Measurements from ENCODE around the gene TBC1D10A. TPM values are rescaled to one million over a fixed set of nuclear protein-coding genes. Genes with fewer than 3 reads are reported as not detected.

Gene TBC1D10A
- total RNA-seq, 2 experiments from 2014 or later = 37.9 to 41.6 TPM

- POLR2A ChIA-PET = interaction anchor here (0.6 to 11.5 kb wide), 13 partner anchors 8 to 95 kb away, joined by 3 to 229 read pairs (median 6); partner anchors contain the start of genes CASTOR1, CCDC157 and SF3A1
- no peak for DNase-seq
- Mint-ChIP-seq H3K27me3 (no peaks in the 10 kb centered on the region), H3K9me3 (no peaks in the 10 kb centered on the region), H3K4me1 (peaks cover 55% of the 10 kb centered on the region), H3K27ac (peak overlapping the region; percentile 62), H3K36me3 (ENCODE audit: low read depth) (peaks cover 50% of the 10 kb centered on the region), H3K4me3 (peak overlapping the region; percentile 66)
- CTCF ChIA-PET = interaction anchor here (0.9 to 2.3 kb wide), 4 partner anchors 25 to 220 kb away, joined by 3 to 11 read pairs (median 7); partner anchors contain the start of gene RNF215
Measured at GRCh38 chr22:30327864-30328345, 1.2 kb upstream of the TBC1D10A start.

DNA sequence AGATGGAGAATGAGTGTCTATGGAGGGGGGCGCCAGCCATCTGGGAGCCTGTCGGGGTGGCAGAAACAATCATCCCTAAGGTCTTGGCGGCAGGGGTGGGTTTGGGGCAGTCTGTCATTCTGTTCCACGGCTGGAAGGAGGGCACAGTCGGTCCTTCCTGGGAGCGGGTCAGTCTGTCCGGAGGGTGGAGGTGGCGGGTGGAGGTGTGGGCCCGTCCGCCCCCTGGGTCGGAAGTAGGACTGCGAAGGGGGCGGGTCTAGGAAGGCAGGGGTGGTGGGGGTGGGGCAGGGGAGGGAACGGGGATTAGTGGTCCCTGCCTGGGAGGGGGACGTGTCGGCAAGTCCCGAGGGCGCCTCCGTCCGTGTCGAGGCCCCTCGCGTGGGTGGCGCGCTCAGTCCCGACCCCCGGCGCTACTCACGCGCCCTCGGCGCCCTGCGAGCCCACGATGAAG, 461 bp downstream of the TBC1D10A start:
- Mint-ChIP-seq H3K4me3 (peak overlapping the region; percentile 88), H3K9me3 (no peaks in the 10 kb centered on the region), H3K4me1 (peaks cover 53% of the 10 kb centered on the region), H3K27ac (peak overlapping the region; percentile 74), H3K36me3 (ENCODE audit: low read depth) (peaks cover 51% of the 10 kb centered on the region), H3K27me3 (no peaks in the 10 kb centered on the region)
- DNase-seq = peak; percentile 47
- ChIA-PET CTCF (interaction anchor here (0.7 to 2.3 kb wide), 11 partner anchors 11 to 238 kb away, joined by 3 to 29 read pairs (median 5); partner anchors contain the start of genes CASTOR1, CCDC157, RNF215 and SF3A1), POLR2A (interaction anchor here (0.8 to 11.5 kb wide), 13 partner anchors 9 to 644 kb away, joined by 3 to 229 read pairs (median 6); partner anchors contain the start of genes CASTOR1, CCDC157 and SF3A1)

- H3K27ac Mint-ChIP-seq = peak overlapping the region; percentile 74
- H3K36me3 Mint-ChIP-seq (ENCODE audit: low read depth) = peaks cover 53% of the 10 kb centered on the region
- no peaks in the 10 kb centered on the region for H3K27me3 Mint-ChIP-seq
- DNase-seq = no peak
- peaks cover 55% of the 10 kb centered on the region for H3K4me1 Mint-ChIP-seq
- CTCF ChIA-PET = interaction anchor here (1.8 to 2.3 kb wide), 3 partner anchors 15 to 38 kb away, joined by 5 to 29 read pairs (median 9); partner anchors contain the start of gene CASTOR1
- H3K4me3 Mint-ChIP-seq = peak overlapping the region; percentile 88
- no peaks in the 10 kb centered on the region for H3K9me3 Mint-ChIP-seq
- POLR2A ChIA-PET = interaction anchor here (6.1 to 11.5 kb wide), 3 partner anchors 17 to 36 kb away, joined by 49 to 229 read pairs (median 88); partner anchors contain the start of genes CASTOR1, CCDC157 and SF3A1
Measured at GRCh38 chr22:30325724-30326254, 952 bp downstream of the TBC1D10A start.

DNA sequence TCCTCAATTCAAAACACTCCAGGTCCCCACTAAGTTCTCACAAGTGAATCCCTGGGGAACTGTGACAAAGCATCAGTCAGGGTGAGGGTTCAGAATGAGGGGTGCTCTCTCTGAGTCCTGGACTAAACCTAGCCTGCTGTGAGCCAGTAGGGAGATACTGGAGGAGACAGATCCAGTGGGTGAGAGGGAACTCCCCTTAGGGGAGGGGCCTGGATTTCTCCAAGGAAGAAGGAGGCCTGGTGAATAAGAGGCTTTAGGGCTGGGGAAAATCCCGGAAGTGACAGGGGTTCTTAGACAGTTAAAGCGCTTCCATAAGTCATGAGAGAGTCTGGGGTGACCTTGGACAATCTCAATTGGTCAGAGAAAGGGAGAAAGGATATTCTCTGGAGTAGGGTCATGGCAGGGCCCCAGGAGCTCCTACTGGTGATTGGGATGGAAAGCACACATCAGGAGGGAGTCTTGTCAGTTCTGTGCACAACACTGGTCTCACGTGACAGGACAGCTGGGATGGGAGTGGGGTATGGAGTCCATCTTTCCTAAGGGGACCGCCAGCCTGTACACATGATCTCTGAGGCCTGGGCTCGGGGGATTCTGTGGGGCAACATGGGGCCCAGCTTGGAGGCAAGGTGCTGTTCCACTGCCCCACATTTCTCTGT, 1.5 kb downstream of the TBC1D10A start:
- POLR2A ChIA-PET = interaction anchor here (1.3 to 11.5 kb wide), 5 partner anchors 8 to 36 kb away, joined by 3 to 229 read pairs (median 49); partner anchors contain the start of genes CASTOR1, CCDC157 and SF3A1

DNA sequence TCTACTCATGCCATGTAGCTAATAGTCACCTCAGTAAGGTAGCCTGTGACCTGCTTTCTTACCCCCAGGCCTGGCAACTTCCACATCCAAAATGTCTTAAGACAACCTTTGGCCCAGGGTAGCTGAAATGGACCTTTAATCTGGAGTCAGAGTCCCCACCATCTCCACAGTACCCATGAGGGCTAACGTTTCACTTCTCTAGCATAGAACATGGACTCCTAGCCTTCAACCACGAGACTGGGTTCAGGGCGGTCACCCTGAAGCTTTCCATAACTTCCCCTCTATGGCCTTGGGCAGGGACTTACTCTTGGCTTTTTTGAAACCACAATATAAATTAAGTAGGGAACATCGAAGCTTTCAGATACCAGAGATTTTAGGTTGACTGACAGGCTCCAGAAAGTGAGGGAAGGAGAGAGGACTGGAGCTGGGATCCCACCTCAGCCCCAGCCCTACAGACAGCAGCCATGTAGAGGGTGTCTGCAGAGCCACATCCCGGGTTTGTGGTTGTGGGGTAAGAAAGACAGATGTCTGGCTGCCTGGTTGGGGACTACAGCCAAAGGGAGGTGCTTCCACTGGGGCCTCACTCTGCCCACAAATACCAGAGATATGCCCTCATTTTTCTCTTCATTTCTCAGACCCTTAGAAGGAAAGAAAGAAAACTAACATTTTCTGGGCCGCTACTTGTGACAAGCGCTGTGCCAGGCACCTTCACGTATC, 2.6 kb downstream of the TBC1D10A start:
- Mint-ChIP-seq H3K4me3 (peak overlapping the region; percentile 88), H3K27ac (peak overlapping the region; percentile 74), H3K36me3 (ENCODE audit: low read depth) (peaks cover 60% of the 10 kb centered on the region), H3K9me3 (no peaks in the 10 kb centered on the region), H3K27me3 (no peaks in the 10 kb centered on the region), H3K4me1 (peaks cover 67% of the 10 kb centered on the region)
- ChIA-PET CTCF (interaction anchor here (1.0 to 2.1 kb wide), 6 partner anchors 9 to 63 kb away, joined by 3 to 13 read pairs (median 4); partner anchors contain the start of gene RNF215), POLR2A (interaction anchor here (0.9 to 11.5 kb wide), 6 partner anchors 9 to 35 kb away, joined by 3 to 229 read pairs (median 28); partner anchors contain the start of genes CASTOR1, CCDC157 and SF3A1)
- DNase-seq = peak; percentile 71

More for the DNA sequence above, 1.5 kb downstream of the TBC1D10A start:
- H3K9me3 Mint-ChIP-seq = no peaks in the 10 kb centered on the region
- H3K4me3 Mint-ChIP-seq = peak overlapping the region; percentile 88
- peaks cover 54% of the 10 kb centered on the region for H3K36me3 Mint-ChIP-seq (ENCODE audit: low read depth)
- no peaks in the 10 kb centered on the region for H3K27me3 Mint-ChIP-seq
- H3K27ac Mint-ChIP-seq = peak overlapping the region; percentile 74
- DNase-seq = no peak
- CTCF ChIA-PET = interaction anchor here (1.2 to 2.3 kb wide), 5 partner anchors 10 to 37 kb away, joined by 3 to 13 read pairs (median 5); no protein-coding TSS in a partner anchor
- H3K4me1 Mint-ChIP-seq = peaks cover 58% of the 10 kb centered on the region

- no peak for DNase-seq
- Mint-ChIP-seq H3K27ac (no peak overlapping the region), H3K4me3 (no peak overlapping the region), H3K9me3 (no peaks in the 10 kb centered on the region), H3K27me3 (no peaks in the 10 kb centered on the region), H3K4me1 (peaks cover 73% of the 10 kb centered on the region), H3K36me3 (ENCODE audit: low read depth) (peaks cover 65% of the 10 kb centered on the region)
- ChIA-PET POLR2A (interaction anchor here (0.6 to 11.5 kb wide), 5 partner anchors 10 to 61 kb away, joined by 3 to 229 read pairs (median 7); partner anchors contain the start of gene CASTOR1), CTCF (interaction anchor here (1.0 to 2.1 kb wide), 3 partner anchors 35 to 60 kb away, joined by 3 to 13 read pairs (median 6); no protein-coding TSS in a partner anchor)
Measured at GRCh38 chr22:30323246-30323645, 3.5 kb downstream of the TBC1D10A start.

DNA sequence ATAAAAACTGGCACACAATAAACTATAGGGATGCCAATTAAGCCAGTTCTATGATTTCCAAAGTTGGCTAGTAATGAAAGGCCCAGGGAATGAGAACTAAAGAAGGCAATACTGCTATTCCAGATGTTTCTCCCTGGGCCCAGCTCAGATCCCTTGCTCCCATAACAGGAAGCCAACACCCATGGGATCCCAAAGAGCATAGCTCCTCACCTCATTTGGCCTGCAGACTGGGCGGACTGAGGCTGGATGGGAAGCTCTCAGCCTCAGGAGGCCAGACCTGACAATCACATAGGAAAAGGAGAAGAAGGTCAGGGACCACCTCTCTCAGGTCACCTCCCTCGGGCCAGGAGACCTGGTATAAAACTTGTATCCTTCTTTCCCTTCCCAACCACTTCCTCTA, 5.3 kb downstream of the TBC1D10A start:
- H3K27ac Mint-ChIP-seq = no peak overlapping the region

GRCh38 chr22:30320021-30320556, 6.7 kb downstream of the TBC1D10A start:
- Mint-ChIP-seq H3K4me3 (no peak overlapping the region), H3K4me1 (peaks cover 79% of the 10 kb centered on the region), H3K27me3 (no peaks in the 10 kb centered on the region), H3K36me3 (ENCODE audit: low read depth) (peaks cover 74% of the 10 kb centered on the region), H3K9me3 (no peaks in the 10 kb centered on the region), H3K27ac (no peak overlapping the region)
- ChIA-PET CTCF (no interaction called here), POLR2A (interaction anchor here (0.8 to 11.5 kb wide), 3 partner anchors 8 to 26 kb away, joined by 3 to 229 read pairs (median 3); no protein-coding TSS in a partner anchor)
- DNase-seq = no peak

More for the DNA sequence above, 5.3 kb downstream of the TBC1D10A start:
- peaks cover 70% of the 10 kb centered on the region for H3K36me3 Mint-ChIP-seq (ENCODE audit: low read depth)
- CTCF ChIA-PET = no interaction called here
- no peaks in the 10 kb centered on the region for H3K27me3 Mint-ChIP-seq
- POLR2A ChIA-PET = interaction anchor here (1.0 to 11.5 kb wide), 4 partner anchors 13 to 32 kb away, joined by 3 to 229 read pairs (median 46); partner anchors contain the start of gene CASTOR1
- H3K4me1 Mint-ChIP-seq = peaks cover 77% of the 10 kb centered on the region
- no peak for DNase-seq
- H3K9me3 Mint-ChIP-seq = no peaks in the 10 kb centered on the region
- no peak overlapping the region for H3K4me3 Mint-ChIP-seq

- ChIA-PET POLR2A (interaction anchor here (0.8 to 11.5 kb wide), 5 partner anchors 9 to 28 kb away, joined by 3 to 229 read pairs (median 4); no protein-coding TSS in a partner anchor), CTCF (interaction anchor here (0.6 kb wide), 1 partner anchor 63 kb away, joined by 3 read pairs; no protein-coding TSS in a partner anchor)
- no peaks in the 10 kb centered on the region for H3K27me3 Mint-ChIP-seq
- no peak overlapping the region for H3K4me3 Mint-ChIP-seq
- H3K27ac Mint-ChIP-seq = peak overlapping the region; percentile 29
- no peaks in the 10 kb centered on the region for H3K9me3 Mint-ChIP-seq
- H3K4me1 Mint-ChIP-seq = peaks cover 79% of the 10 kb centered on the region
- peaks cover 73% of the 10 kb centered on the region for H3K36me3 Mint-ChIP-seq (ENCODE audit: low read depth)
- no peak for DNase-seq
Measured at GRCh38 chr22:30318799-30319419, 7.8 kb downstream of the TBC1D10A start.

DNA sequence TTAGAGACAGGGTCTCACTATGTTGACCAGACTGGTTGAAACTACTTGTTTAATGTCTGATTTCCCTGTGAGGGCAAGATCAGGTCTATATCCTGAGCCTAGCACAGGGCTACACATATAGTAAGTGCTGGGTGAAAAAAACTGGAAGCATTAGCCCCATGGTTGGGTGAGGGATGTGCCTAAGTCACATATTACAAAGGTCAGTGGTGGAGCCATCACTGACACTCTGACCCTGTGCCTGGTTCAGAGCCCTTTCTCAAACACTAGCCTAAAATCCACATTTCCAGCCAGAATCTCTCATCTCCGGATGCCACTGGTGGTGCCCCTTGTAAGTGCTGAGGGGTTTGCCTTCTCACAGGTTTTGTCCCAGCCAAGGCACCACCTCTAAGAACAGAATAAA, 9.0 kb downstream of the TBC1D10A start:
- Mint-ChIP-seq H3K27ac (no peak overlapping the region), H3K9me3 (no peaks in the 10 kb centered on the region), H3K36me3 (ENCODE audit: low read depth) (peaks cover 69% of the 10 kb centered on the region), H3K4me3 (no peak overlapping the region), H3K4me1 (peaks cover 79% of the 10 kb centered on the region), H3K27me3 (no peaks in the 10 kb centered on the region)
- CTCF ChIA-PET = no interaction called here
- POLR2A ChIA-PET = interaction anchor here (1.0 to 5.1 kb wide), 6 partner anchors 8 to 38 kb away, joined by 3 to 34 read pairs (median 4); partner anchors contain the start of genes CASTOR1 and TBC1D10A
- no peak for DNase-seq

DNA sequence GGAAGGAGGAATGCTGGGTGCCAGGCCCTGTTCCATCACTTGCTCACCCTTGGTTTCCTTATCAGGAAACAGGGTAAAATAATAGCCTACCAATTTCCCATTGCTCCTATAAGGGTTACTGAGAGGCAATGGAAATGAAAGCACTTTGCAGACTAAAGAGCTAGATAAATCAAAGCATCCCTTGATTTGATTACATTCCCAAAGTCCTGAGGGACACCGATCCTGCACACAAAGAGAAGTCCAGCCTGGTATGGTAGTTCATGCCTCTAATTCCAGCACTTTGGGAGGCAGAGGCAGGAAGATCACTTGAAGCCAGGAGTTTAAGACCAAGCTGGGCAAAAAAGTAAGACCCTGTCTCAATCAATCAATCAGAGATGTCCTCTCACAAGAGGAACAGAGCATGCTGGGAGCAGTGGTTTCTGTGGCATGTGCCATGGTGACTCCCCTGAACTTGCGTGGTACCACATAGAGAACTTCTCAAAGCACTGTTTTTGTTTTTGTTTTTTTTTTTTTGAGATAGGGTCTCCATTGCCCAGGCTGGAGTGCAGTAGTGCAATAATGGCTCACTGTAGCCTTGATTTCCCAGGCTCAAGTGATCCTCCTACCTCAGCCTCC, 10.7 kb downstream of the TBC1D10A start:
- POLR2A ChIA-PET = interaction anchor here (5.1 to 15.7 kb wide), 2 partner anchors 9 to 10 kb away, joined by 34 to 229 read pairs; partner anchors contain the start of gene TBC1D10A

More for the DNA sequence above, 10.7 kb downstream of the TBC1D10A start:
- CTCF ChIA-PET = interaction anchor here (1.4 to 2.6 kb wide), 2 partner anchors 11 to 28 kb away, joined by 5 to 11 read pairs; partner anchors contain the start of gene TBC1D10A
- Mint-ChIP-seq H3K27me3 (no peaks in the 10 kb centered on the region), H3K4me3 (no peak overlapping the region), H3K27ac (peak overlapping the region; percentile 52), H3K36me3 (ENCODE audit: low read depth) (peaks cover 67% of the 10 kb centered on the region), H3K4me1 (peaks cover 88% of the 10 kb centered on the region), H3K9me3 (no peaks in the 10 kb centered on the region)
- DNase-seq = no peak

Data from activated CD4-positive, alpha-beta memory T cell treated with anti-CD3 and anti-CD28 coated beads, Interleukin-2, amount 10 ng/mL, durations not matched to agents 7 days and 5 days (primary cell).